ELF-1 (cell line): Measurements from ENCODE around the gene GJB5.
"Not testable (repeated sequence)": the region's sequence is repeated elsewhere in the genome, so short reads cannot be mapped to it uniquely, and the experiment has no call there.

ENCODE experiments used
- DNase-seq: peaks from one replicate; pipeline ENCODE4 v3.0.0-alpha.2; 2016; ENCODE audit warnings: low read depth, low spot score

The GJB5 gene

GRCh38 chr1:34745666-34746065 lies 9.2 kb upstream of the GJB5 start:
- DNase-seq: no peak

- DNase-seq: no peak
Measured at GRCh38 chr1:34746101-34746500, 8.7 kb upstream of the GJB5 start.

- no peak for DNase-seq
Measured at GRCh38 chr1:34746785-34747637, 7.8 kb upstream of the GJB5 start.

- no peak for DNase-seq
Measured at GRCh38 chr1:34747638-34747941, 7.3 kb upstream of the GJB5 start.

GRCh38 chr1:34749992-34750391 lies 4.9 kb upstream of the GJB5 start:
- peak; percentile 17 for DNase-seq

- no peak for DNase-seq
Measured at GRCh38 chr1:34750610-34751009, 4.2 kb upstream of the GJB5 start.

- DNase-seq: no peak
Measured at GRCh38 chr1:34753163-34753562, 1.7 kb upstream of the GJB5 start.

GRCh38 chr1:34755961-34756360 lies 1.1 kb downstream of the GJB5 start:
- no peak for DNase-seq

- DNase-seq: no peak
Measured at GRCh38 chr1:34757386-34757785, 2.5 kb downstream of the GJB5 start.

- no peak for DNase-seq
Measured at GRCh38 chr1:34758751-34759150, 3.9 kb downstream of the GJB5 start.

GRCh38 chr1:34759503-34760357 lies 4.9 kb downstream of the GJB5 start, which contains the start of gene GJB4:
Gene GJB4 (plus strand): TSS chr1:34759740. CDS start chr1:34761255, 1,515 bp downstream.
- peak; percentile 40 for DNase-seq

- no peak for DNase-seq
Measured at GRCh38 chr1:34761176-34761761, 6.4 kb downstream of the GJB5 start.

- DNase-seq: no peak
Measured at GRCh38 chr1:34761776-34762307, 7.0 kb downstream of the GJB5 start.

GRCh38 chr1:34762474-34763141 lies 7.8 kb downstream of the GJB5 start:
- no peak for DNase-seq

- DNase-seq: peak; percentile 49
Measured at GRCh38 chr1:34763142-34763781, 8.4 kb downstream of the GJB5 start.

- no peak for DNase-seq
Measured at GRCh38 chr1:34768856-34769255, 14.0 kb downstream of the GJB5 start.

GRCh38 chr1:34770891-34771504 lies 16.2 kb downstream of the GJB5 start:
- DNase-seq: no peak

- no peak for DNase-seq
Measured at GRCh38 chr1:34771573-34772371, 16.9 kb downstream of the GJB5 start.

GRCh38 chr1:34773114-34773513 lies 18.3 kb downstream of the GJB5 start:
- not testable (repeated sequence) for DNase-seq

- no peak for DNase-seq
Measured at GRCh38 chr1:34774957-34775356, 20.1 kb downstream of the GJB5 start.
